HG02623 (cell line): ENCODE data around the gene VEZF1.
"Not testable (repeated sequence)": the region's sequence is repeated elsewhere in the genome, so short reads cannot be mapped to it uniquely, and the experiment has no call there.

Experiments
- ATAC-seq: cut with Tn5 transposase; IDR thresholded peaks from one replicate; pipeline ENCODE4 v1.9.1; 2021; ENCODE audit warnings: moderate library complexity; ENCODE audit not compliant: unreplicated experiment

The VEZF1 gene

GRCh38 chr17:57976594-57976993, 11.5 kb downstream of the VEZF1 start:
- ATAC-seq = no peak

- no peak for ATAC-seq
Measured at GRCh38 chr17:57975044-57975443, 13.0 kb downstream of the VEZF1 start.

- ATAC-seq = not testable (repeated sequence)
Measured at GRCh38 chr17:57974053-57974824, 13.8 kb downstream of the VEZF1 start.

GRCh38 chr17:57972151-57972550, 15.9 kb downstream of the VEZF1 start:
- ATAC-seq = no peak

- no peak for ATAC-seq
Measured at GRCh38 chr17:57971572-57971971, 16.5 kb downstream of the VEZF1 start.

DNA sequence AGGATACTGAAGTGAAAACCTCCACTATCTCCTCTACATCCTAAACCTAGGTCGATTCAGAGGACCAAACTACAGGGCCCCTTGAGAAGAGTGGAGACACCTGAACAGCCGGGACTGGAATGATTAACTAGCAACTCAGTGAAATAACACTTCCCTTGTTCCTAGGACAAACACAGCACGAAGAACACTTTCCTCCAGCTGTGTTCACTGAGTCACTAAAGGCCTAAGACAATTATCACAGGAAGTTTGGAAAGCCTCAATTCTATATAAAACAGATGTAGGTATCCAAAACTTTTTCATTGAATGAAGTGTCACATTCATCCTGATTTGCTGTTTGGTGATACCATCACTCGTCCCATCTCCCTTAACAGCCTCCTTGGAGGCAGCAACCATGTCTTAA, 17.3 kb downstream of the VEZF1 start:
- no peak for ATAC-seq

DNA sequence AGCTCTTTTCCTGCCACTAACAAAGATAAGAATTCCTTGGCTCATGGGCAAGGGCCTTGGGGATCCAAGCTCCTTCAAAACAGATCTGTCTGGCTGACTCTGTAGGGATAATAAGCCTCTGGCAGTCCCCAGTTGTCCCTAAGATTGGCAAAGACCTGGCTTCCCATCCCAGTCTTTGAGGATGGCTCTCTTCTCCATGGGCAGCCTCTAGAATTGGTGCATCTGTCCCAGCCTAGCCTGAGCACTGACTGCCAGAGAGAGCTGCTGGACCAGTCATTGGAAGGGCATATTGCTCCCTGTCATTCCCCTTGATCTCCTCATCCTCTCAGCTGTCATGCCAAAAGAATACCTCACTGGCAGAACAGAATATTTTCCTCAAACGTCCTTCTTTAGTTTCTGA, 19.6 kb downstream of the VEZF1 start:
- ATAC-seq = no peak

DNA sequence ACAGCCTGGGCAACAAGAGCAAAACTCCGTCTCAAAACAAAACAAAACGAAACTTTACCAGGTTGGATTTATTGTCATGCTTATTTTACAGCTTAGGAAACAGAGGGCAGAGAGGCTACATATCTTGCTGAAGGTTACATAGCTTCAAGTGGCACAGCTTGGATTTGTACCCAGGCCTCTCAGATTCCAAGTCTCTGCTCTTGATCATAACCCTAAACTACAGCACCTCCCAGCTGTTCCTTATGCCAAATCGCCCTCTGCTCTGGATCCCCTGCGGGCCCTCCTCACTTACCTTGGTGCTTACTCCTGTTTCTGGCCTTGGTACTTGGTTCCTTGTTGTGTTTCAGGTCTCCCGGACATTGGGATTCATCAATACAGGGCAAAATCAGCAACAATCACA, 21.2 kb downstream of the VEZF1 start:
- ATAC-seq = no peak

- no peak for ATAC-seq
Measured at GRCh38 chr17:57966246-57966645, 21.8 kb downstream of the VEZF1 start.

GRCh38 chr17:57965521-57966160, 22.4 kb downstream of the VEZF1 start:
- no peak for ATAC-seq

DNA sequence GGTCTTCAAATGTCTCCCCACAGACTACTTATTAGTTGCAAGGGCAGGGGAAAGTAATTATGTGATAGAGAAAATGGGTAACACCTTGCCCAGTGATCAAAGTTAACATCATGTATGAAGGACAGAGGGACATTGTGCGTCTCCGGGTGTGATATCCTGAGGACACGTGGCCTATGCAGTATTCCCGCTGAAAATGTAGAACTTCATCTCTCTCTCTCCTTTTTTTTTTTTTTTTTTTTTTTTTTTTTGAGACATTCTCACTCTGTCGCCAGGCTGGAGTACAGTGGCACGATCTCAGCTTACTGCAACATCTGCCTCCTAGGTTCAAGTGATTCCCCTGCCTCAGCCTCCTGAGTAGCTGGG, 24.9 kb downstream of the VEZF1 start:
- ATAC-seq = no peak

GRCh38 chr17:57962279-57963148, 25.5 kb downstream of the VEZF1 start:
- no peak for ATAC-seq

- ATAC-seq = no peak
Measured at GRCh38 chr17:57959929-57960328, 28.1 kb downstream of the VEZF1 start.

GRCh38 chr17:57958391-57958790, 29.7 kb downstream of the VEZF1 start:
- not testable (repeated sequence) for ATAC-seq

GRCh38 chr17:57957886-57958285, 30.2 kb downstream of the VEZF1 start:
- no peak for ATAC-seq

DNA sequence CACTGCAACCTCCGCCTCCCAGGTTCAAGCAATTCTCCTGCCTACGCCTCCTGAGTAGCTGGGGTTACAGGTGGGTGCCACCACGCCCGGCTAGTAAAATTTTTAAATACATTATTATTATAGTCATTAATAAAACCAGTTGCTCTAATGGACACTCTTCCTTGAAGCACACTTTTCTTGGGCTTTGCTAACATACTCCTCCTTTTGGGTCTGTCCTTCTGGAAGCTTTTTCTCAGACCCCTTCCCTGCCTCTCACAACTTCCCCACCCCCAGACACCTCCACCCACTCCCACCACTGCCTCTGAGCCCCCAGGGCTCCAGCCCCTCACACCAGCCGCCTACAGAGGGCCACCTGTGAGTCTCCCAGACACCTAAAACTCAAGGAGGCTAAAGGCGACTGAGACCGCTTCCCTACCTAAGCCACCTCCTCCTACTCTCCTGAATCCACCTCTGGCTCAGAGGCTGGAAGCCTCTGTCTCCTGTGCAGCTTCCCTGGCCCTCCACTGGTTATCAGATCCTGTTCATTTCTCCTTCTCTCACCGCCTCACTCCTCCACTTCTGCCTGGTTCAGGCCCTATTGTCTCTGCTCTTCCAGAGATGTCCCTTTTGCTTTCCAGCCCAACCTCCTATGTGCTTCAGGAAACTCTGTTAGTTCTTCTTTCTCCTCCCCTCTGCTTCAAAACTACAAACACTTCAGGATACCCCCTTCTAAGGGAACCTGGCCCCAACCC, 30.8 kb downstream of the VEZF1 start:
- no peak for ATAC-seq

DNA sequence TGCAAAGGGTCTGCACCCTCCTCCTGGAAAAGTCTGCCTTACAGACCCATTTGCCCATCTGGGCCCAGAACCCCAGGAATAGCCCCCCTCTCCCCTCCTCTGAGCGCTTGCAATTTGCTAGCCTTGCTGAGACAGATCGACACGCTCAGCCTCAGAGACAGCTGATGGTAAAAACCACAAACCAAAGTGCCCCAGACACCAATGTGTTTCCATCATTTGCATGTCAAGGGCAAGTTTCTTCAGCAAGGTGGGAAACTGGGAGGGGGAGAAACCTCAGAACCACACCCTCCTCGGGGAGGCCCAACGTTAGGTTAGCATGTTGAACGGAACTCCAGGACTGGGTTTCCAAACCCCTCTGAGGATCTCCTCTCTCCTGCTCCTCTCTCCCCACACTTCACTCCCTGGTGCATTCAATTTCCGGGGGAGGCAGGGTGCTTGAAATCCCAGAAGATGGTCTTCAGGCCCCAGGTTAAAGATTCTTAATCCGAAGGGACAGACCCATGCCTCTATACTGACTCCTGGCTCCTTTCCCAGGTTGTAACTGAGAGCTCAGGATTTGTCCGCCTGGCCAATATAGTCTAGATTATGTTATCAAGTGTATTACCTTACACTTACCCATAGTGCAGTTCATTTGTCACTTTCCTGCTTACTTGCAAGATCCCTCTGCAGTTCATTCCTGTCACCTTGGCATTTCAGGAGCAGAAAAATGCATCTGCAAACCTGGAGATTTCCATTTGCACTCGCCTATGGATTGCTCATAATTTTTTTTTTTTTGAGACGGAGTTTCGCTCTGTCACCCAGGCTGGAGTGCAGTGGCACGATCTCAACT, 31.5 kb downstream of the VEZF1 start:
- peak; percentile 65 for ATAC-seq

DNA sequence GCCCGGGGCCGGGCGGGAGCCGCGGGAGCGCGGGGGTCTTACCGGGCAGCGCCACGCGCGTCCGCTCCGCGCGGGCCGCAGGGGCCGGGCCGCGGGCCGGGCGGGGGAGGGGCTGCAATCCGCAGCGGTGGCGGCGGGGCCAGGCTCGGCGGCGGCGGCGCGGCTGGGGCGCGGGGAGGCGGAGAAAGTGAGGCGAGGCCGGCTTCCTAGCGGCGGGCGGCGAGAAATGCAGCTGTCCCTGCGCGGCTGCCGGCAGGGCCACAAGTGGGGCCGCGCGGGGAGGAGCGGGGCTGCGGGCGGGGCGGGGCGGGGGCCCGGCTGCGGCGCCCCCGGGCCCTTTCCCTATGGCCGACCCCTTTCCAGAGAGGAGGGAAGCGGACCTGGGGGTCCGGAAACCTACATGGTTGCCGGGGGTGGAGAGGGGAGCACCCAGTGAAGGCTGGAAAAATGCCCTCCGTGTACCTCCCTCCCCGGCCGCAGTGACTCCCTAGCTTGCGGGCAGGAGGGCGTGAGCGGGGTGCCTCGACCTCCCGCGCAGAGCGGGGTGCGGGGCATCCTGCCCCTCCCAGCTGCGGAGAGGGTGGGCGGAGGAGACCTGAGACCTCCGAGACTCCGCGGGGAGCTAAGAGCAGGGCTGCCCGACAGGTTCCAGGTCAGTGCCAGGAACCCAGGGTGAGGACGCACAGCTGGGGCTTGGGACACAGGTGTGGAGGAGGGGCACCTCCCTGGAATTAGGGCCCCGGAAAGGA, 32.7 kb downstream of the VEZF1 start, which contains the start of gene CUEDC1:
TSS of gene CUEDC1 (minus strand) at position 230 of the 749 bp plus-strand sequence. CDS start 69,848 bp downstream, outside the sequence.
- ATAC-seq = peak; percentile 47
